ENCODE measurements around the gene ARHGAP42.

ARHGAP42 gene

DNA sequence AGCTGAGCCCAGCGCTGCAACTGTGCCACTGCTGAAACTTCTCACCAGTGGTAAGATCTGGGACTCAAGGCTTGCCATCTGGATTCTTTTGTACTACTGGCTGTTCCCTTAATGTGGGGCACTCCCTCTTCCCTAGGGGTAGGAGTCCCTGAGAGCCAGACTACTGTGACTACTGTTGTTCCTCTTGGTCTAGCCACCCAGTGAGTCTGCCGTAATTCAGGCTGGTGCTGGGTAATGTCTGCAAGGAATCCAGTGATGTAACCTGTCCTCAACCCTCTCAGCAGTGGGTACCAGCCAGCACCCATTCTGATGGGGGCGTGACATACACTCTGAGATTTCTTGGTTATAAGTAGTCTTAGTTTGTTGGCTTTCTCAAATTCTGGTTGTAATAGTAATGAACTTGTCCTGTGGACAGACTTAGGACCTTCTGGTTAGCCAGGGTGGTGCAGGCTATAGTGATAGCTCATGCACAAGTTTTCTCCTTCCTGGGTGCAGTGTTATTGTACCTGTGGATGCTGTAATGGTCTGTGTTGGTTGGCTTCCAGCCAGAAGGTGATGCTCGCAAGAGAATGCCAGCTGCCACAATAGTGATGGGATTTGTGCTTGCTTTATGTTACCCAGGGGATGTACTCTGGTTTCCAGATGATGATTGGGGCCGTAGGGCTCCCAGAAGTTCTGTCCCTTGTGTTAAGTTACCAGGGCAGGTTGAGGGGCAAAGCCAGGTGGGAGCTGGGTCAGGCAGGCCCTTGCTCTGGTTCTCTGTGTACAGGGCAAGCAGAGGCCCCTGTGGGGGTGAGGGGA is 65.5 kb downstream of the ARHGAP42 start:
- H2AFZ ChIP-seq (ENCODE audit: low read depth, low read length): no peak overlapping the region
- TF ChIP-seq EZH2 (IDR thresholded peaks at IDR 0.05; ENCODE audit: borderline replicate concordance, low read depth, low read length, severe bottlenecking): no peak
- TF ChIP-seq, protein P1, sequence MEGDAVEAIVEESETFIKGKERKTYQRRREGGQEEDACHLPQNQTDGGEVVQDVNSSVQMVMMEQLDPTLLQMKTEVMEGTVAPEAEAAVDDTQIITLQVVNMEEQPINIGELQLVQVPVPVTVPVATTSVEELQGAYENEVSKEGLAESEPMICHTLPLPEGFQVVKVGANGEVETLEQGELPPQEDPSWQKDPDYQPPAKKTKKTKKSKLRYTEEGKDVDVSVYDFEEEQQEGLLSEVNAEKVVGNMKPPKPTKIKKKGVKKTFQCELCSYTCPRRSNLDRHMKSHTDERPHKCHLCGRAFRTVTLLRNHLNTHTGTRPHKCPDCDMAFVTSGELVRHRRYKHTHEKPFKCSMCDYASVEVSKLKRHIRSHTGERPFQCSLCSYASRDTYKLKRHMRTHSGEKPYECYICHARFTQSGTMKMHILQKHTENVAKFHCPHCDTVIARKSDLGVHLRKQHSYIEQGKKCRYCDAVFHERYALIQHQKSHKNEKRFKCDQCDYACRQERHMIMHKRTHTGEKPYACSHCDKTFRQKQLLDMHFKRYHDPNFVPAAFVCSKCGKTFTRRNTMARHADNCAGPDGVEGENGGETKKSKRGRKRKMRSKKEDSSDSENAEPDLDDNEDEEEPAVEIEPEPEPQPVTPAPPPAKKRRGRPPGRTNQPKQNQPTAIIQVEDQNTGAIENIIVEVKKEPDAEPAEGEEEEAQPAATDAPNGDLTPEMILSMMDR (IDR thresholded peaks at IDR 0.05; ENCODE audit: borderline replicate concordance, extremely low read depth, low read length, poor library complexity, severe bottlenecking): no peak
- H3K4me2 ChIP-seq (ENCODE audit: insufficient read depth, low read length): no peak overlapping the region
- H3K9me3 ChIP-seq (ENCODE audit: insufficient read depth, low read length, severe bottlenecking): peaks cover 13% of the 10 kb centered on the region
- no peak overlapping the region for H3K9ac ChIP-seq (ENCODE audit: low read depth, low read length)
- no peak for DNase-seq
- no peak for ATAC-seq (ENCODE audit: insufficient read depth, low read depth)
- no peak overlapping the region for H3K27ac ChIP-seq (ENCODE audit: low read length)
- no peaks in the 10 kb centered on the region for H3K4me1 ChIP-seq (ENCODE audit: insufficient read depth, low read length)
- H4K20me1 ChIP-seq (ENCODE audit: insufficient read depth, low read length): no peaks in the 10 kb centered on the region
- H3K36me3 ChIP-seq (ENCODE audit: insufficient read depth, low read length): no peaks in the 10 kb centered on the region; the same call in 1 of the 2 replicates
- H3K4me3 ChIP-seq (ENCODE audit: low read depth in 1 of 2, low read length in 2 of 2): no peak overlapping the region
- H3K79me2 ChIP-seq (ENCODE audit: insufficient read depth, low read length): no peaks in the 10 kb centered on the region
- no peaks in the 10 kb centered on the region for H3K27me3 ChIP-seq (ENCODE audit: insufficient read depth, low read length, poor library complexity)

DNA sequence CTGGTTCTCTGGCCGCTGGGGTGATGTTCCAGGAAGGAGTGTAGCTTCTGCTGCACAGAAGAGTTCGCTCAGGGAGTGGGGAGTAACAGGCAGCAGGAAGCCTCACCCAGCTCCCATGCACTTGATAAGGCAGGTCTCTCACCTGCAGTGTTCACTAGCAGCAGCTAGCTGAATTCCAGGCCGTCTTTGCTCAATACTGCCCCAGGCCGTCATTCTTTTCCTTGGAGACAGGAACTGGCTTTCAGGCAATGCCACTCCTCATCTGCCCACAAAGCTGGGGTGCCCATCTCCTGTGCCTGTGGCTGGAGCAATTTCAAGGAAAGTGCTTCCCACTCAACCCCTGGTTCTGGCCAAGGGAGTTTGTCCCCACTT is 66.1 kb downstream of the ARHGAP42 start:
- no peak for DNase-seq
- H3K36me3 ChIP-seq (ENCODE audit: insufficient read depth, low read length): no peaks in the 10 kb centered on the region; the same call in 1 of the 2 replicates
- no peaks in the 10 kb centered on the region for H4K20me1 ChIP-seq (ENCODE audit: insufficient read depth, low read length)
- peaks cover 13% of the 10 kb centered on the region for H3K9me3 ChIP-seq (ENCODE audit: insufficient read depth, low read length, severe bottlenecking)
- no peaks in the 10 kb centered on the region for H3K27me3 ChIP-seq (ENCODE audit: insufficient read depth, low read length, poor library complexity)
- TF ChIP-seq, protein P1 (IDR thresholded peaks at IDR 0.05; ENCODE audit: borderline replicate concordance, extremely low read depth, low read length, poor library complexity, severe bottlenecking): no peak
- TF ChIP-seq EZH2 (IDR thresholded peaks at IDR 0.05; ENCODE audit: borderline replicate concordance, low read depth, low read length, severe bottlenecking): no peak
- no peaks in the 10 kb centered on the region for H3K4me1 ChIP-seq (ENCODE audit: insufficient read depth, low read length)
- no peak for ATAC-seq (ENCODE audit: insufficient read depth, low read depth)
- H3K79me2 ChIP-seq (ENCODE audit: insufficient read depth, low read length): no peaks in the 10 kb centered on the region
- no peak overlapping the region for H3K9ac ChIP-seq (ENCODE audit: low read depth, low read length)
- no peak overlapping the region for H3K4me2 ChIP-seq (ENCODE audit: insufficient read depth, low read length)
- no peak overlapping the region for H3K27ac ChIP-seq (ENCODE audit: low read length)
- no peak overlapping the region for H3K4me3 ChIP-seq (ENCODE audit: low read depth in 1 of 2, low read length in 2 of 2)
- no peak overlapping the region for H2AFZ ChIP-seq (ENCODE audit: low read depth, low read length)

DNA sequence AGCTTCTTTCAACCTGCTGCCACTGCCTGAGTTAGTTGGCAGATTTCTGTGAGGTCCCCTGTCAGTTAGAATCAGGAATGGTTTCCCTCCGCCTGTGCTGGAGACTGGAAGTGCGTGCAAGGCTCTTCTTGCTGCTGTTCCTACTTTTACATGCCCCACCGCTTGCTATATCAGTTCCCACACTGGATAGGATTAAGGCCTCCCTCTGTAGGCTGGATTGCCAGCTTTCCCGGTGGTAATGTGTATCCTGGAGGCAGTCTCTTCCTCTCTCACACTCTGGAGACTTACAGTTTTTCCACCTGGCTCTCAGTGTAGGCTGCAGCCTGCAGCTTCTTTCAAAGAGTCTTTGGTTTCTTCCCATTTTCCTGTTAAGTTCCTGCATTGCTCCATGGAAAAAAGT is 66.5 kb downstream of the ARHGAP42 start:
- Histone ChIP-seq H3K9ac (ENCODE audit: low read depth, low read length) (no peak overlapping the region), H3K36me3 (ENCODE audit: insufficient read depth, low read length) (no peaks in the 10 kb centered on the region; the same call in 1 of the 2 replicates), H3K4me2 (ENCODE audit: insufficient read depth, low read length) (no peak overlapping the region), H3K4me1 (ENCODE audit: insufficient read depth, low read length) (no peaks in the 10 kb centered on the region), H3K27me3 (ENCODE audit: insufficient read depth, low read length, poor library complexity) (no peaks in the 10 kb centered on the region), H3K27ac (ENCODE audit: low read length) (no peak overlapping the region), H4K20me1 (ENCODE audit: insufficient read depth, low read length) (no peaks in the 10 kb centered on the region), H3K79me2 (ENCODE audit: insufficient read depth, low read length) (no peaks in the 10 kb centered on the region), H3K4me3 (ENCODE audit: low read depth in 1 of 2, low read length in 2 of 2) (no peak overlapping the region), H3K9me3 (ENCODE audit: insufficient read depth, low read length, severe bottlenecking) (peaks cover 13% of the 10 kb centered on the region), H2AFZ (ENCODE audit: low read depth, low read length) (no peak overlapping the region)
- ATAC-seq (ENCODE audit: insufficient read depth, low read depth): no peak
- TF ChIP-seq, protein P1 (IDR thresholded peaks at IDR 0.05; ENCODE audit: borderline replicate concordance, extremely low read depth, low read length, poor library complexity, severe bottlenecking): no peak
- no peak for TF ChIP-seq EZH2 (IDR thresholded peaks at IDR 0.05; ENCODE audit: borderline replicate concordance, low read depth, low read length, severe bottlenecking)
- DNase-seq: no peak

Measured in DND-41 (cell line).